Globus pallidus (tissue), 1 donor: ENCODE measurements around the gene STYK1.
"Not testable (repeated sequence)": the region's sequence is repeated elsewhere in the genome, so short reads cannot be mapped to it uniquely, and the experiment has no call there.

Source experiments
- DNase-seq: peaks from one replicate; pipeline ENCODE4 v3.0.0-alpha.2; 2015; ENCODE audit warnings: low spot score

STYK1 gene

DNA sequence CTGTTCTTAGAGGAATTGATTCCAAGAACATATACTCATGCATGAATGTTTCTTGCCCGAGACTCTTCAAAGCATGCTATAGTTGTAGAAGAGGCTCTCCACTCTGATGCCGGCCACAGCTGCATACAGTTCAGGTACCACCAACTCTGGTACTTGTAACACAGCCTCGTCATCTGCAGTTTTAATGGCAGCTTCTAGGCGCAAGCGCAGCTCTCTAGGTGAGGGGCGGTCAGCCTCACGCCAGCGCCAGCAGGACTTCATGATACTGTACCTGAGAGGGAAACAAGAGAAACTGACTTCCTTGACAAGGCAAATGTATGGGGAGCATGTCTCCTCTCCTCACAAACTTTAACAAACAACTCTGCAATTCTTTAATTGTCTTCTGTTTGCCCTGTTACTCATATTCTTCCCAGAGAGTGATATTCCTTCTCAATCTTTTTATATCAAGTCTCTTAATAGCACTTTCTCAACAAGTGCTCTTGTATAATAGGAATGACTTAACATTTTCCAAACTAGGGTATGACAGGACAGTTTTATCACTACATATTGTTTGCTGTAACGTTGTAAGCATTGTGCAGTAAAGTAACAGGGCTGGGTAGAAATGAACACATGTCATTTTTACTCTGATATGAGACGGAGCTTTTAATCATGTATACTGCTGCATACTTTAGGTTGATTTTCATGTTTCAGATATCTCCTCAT is 53.6 kb downstream of the STYK1 start:
- DNase-seq: no peak

DNA sequence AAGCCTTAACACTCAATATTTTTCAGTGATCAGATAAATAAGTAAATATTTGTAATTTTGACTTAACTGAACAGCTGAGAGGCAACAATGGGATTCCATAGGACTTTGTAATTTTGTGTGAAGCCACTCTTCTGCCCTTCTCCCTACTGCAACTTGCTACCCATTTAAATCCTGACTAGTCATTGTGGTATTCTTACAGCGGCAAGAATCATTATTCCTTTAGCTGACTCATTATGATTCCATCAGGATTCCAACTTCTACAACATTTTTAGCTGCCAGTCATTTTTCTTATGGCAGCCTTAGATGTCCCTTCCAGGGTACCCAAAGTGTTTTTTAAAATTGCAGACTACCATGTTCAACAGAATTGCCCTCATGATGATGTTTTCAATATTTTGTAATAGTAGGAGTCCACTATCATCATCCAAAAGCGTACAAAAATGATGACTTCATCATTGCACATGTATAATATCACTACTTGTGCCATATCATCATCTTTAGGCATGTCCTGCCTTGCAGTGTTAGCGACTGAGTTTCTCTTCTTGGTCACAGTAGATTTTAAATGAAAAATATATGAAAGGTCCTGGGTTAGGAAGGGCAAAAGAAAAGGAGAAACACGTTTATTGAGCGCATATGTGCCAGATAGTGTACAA is 55.4 kb downstream of the STYK1 start:
- DNase-seq: no peak

DNA sequence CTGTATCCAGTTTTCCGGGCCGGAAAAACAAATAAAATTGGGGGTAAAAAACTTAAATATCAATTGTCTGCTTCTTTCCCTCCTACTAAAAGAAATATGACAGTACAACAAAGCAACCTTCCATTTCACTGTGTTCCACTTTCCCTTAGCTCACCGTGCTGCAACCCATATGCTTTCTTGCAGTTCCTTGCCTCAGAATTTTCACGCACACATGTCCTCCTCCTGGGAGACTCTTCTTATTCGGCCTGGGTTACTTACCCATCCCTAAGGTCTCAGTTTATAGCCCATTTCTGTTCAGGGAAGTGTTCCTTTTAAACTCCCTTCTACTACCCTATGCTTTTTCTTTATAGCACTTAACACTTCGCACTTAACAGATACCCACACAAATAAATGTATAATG is 56.0 kb downstream of the STYK1 start:
- DNase-seq: no peak

DNA sequence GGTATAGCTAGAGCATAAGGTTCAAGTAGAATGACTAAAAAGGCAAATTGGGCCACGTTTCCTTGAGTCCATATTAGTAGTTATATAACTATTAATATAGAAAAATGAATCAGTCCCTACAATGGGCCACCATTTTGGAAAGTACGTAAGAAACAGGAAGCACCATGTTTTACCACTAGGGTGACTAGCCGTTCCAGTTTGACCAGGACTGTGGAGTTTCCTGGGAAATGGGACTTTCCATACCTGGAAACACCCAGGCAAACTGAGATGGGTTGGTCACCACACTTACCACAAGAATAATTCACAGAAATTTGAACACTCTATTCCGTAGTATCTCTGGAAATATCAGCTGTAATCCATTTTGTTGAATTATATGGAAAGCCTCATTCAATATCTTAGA is 58.3 kb downstream of the STYK1 start:
- no peak for DNase-seq

DNA sequence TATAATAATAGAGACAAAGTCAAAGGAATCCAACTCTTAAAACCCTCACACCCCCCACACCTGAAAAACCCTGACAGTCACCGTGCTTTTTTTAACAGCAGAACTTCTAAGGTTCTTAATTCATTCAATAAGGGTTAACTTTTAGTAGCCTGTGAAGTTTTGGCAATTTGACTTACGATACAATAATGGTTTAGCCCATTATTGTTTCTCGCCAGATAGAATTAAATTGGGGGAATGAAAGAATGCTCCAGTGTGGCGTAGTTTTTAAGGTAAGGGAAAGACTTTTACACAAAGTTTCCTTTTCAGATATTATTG is 59.8 kb downstream of the STYK1 start:
- DNase-seq: no peak

DNA sequence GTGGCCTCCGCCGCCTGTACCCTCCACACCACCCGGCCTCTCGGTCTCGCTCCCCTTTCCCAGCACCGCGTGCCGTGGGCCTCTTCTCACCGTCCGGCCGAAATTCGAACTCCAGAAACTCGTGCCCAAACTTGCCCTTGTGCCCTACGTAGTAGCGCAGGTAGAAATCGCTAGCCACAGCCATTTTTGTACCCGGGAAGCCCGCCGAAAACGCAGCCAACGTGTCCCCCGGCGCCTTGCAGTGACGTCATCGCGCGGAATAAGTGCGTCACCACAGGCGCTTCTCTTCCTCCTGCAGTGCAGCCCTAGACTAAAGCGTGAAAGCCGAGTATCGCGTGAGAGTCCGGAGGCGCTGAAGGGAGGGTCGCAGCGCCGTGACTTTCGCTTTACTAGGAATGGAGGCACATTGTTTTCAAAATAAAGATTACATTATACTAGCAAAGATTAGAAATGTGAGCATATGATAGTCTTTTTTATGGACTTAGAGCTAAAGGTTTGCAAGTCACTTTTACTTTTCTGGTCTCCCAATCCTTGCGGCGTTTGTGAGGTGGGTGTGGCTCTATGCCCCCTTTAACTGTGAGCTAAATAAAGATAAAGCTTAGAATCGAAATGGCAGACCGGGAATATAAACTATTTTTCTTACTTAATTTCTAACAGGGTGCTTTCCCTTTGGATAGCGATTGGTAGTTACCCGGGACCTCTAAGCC is 60.4 kb downstream of the STYK1 start, which contains the start of gene MAGOHB:
MAGOHB (minus strand) TSS at position 261 of the 707 bp plus-strand sequence; CDS start at position 184, 77 bp downstream.
- peak; percentile 87 for DNase-seq

DNA sequence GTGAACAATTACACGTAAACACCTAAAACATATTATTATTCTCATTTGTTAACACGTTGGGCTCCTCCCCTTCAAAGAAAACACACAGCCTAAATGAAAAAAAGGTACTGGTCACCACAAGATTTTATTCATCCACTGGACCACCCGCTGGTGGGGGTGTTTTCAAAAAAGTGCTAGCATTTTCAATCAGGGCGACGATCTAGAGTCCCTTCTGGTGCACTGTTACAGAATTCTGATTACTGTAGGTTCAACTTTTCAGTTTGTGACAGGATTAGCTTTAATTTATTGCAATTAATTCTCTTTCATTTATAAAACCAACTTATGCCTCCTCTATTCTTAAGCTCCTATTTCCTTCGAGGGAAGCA is 60.9 kb downstream of the STYK1 start:
- DNase-seq: no peak

DNA sequence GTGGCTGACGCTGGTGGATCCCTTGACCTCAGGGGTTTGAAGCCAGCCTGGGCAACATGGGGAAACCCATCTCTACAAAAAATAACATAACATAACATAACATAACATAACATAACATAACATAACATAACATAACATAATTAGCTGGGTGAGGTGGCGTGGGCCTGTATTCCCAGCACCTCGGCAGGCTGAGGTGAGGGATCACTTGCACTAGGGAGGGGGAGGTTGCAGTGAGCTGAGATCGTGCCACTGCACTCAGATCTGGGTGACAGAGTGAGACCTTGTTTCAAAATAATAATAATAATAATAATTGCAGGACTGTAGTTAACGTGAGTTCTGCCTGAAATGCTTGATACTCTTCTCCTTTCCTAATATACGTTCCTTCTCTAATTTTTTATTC is 61.7 kb downstream of the STYK1 start:
- DNase-seq: no peak

DNA sequence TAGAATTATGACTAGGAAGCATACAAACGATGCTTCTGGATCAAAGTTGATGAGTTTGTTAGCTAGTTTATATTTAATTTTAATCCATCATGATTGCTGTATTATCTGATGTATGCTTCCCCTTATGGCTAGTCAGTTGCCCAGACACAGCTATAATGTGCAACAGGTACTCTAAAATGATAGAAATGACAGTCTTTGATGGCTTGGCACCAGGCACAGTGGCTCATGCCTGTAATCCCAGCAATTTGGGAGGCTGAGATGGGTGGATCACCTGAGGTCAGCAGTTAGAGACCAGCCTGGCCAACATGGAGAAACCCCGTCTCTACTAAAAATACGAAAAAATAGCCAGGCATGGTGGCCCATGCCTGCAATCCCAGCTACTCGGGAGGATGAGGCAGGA is 62.6 kb downstream of the STYK1 start:
- DNase-seq: not testable (repeated sequence)

DNA sequence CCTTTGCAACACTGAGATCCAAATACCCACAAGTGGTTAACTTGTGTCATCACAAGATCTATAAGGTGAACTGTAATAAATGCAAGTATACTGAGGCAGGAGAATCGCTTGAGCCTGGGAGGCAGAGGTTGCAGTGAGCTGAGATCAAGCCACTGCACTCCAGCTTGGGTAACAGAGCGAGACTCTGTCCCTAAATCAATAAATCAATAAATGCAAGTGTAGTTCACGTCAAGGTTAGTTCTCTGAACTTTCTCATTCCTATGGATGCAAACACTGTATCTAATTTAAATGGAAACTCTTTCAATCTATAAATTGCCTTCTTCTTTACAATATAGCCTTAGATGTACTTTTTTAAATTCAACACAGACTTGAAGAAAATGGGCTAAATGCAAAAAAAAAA is 63.7 kb downstream of the STYK1 start:
- no peak for DNase-seq

DNA sequence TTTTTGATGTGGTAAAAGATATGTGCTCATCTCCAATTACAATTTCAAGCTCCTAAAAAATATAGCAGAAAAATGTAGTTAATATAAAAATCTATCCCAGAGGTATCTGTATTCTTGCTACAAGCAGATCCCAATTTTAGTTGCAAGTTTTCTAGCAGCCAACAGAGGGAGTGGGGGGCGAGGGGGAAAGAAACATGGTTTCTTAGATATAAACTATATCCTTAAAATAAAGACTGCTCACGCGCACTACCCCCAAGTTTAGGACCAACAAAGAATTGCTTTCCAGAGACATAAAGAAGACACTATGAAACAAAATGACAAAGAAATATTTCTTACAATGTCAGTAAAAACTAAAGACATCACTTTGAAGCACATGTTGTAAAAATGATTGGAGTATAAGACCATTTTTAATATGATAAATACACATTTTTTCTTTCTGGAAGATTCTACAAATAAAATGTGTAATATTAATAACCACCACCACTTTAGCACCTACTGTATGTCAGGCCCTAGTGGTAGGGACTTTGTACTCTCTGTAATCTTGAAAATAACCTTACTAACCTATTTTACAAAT is 65.9 kb downstream of the STYK1 start:
- no peak for DNase-seq

DNA sequence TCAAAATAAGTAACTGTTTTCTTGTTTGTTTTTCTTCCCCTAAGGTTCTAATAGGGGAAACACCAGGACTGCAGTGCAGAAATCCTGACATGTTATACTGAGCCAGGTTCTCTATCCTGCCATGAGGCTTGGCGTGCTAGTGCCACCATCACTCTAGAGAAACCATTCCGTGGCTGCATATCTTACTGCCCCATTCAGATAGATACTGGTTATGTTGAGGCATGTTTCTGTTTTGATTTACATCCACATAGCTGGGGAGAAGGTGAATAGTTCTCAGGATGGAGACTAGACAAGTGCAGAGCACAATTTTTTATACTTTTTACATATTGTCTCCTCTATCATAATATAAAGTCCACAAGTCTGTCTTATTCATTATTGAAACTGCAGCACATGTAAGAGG is 72.0 kb downstream of the STYK1 start:
- no peak for DNase-seq

DNA sequence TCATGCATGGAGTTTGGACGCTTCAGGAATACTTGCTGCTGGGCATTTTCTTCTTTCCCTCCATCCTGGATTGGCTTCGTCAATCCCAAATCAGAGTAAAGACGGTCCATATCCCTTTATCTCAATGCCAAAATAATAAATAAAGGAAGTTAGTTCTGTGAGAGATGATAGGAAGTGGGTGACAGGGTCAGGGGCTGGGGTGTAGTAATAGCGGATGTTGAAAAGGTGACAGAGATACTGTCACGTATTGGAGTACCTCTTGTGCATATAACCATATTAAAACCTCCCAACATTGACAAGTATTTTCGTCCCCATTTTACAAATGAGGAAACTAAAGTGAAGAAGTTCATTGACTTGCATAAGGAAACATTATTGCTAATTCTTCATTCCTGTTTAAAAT is 72.9 kb downstream of the STYK1 start:
- no peak for DNase-seq

DNA sequence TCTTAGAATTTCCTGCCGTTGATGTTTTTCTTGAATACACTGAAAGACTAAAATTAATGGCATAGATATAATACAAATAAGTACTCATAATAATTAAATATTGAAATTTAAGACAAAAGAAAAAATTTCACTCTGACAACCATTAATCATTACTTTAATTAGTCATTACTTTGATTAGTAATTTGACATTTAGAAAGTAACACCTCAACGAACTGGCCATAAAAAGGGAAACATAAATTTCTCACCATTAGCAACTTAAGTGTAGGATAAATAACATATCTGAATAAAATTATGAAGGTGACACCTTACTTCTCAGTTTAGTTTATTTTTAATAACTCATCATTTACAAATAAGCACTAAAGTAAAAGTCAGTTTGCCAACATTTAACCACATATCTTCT is 78.0 kb downstream of the STYK1 start:
- DNase-seq: no peak

DNA sequence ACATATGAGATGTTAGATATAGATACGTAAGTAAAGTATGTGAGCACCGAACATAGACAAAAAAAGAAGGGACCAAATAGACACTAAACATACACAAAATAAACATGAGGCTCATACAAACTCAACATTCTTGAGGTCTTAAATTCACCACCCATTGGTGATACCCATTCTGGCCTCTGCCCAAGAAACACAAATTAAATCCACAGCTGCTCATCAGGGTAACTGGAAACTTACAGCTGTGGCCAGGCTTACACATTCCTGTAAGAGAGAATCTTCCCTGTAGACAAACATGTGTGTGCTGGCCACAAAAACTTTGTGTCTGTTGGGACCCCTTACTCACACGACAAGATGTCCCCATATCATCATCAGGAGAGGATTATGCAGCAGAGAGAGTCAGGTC is 82.9 kb downstream of the STYK1 start:
- no peak for DNase-seq

DNA sequence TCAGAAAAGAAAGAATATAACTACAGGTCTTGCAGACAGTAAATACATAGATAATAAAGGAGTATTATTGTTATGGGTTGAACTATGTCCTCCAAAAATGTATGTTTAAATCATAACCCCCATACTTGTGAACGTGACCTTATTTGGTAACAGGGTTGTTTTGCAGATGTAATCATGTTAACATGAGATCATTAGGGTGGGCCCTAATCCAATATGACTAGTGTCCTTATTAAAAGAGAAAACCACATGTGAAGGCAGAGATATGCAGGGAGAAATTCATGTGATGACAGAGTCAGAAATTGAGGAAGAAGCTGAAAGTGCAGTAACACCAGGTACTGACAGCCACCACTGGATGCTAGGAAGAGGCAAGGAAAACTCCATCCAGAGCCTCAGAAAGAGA is 89.4 kb downstream of the STYK1 start:
- DNase-seq: no peak

DNA sequence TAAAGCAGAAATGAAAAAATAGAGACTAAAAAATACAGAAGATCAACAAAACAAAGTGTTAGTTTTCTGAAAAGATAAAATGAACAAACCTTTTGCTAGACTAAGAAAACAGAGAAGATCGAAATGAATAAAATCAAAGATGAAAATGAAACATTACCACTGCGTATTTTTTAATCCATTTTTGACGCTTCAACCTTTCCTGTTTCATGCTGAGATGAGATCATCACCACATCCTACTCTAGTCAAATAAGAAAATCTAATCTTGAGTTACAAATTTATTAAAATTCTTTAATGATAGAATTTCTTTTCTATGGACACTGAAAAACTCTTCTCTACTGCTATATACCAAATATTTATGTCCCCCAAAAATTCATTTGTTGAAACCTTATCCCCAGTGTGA is 91.1 kb downstream of the STYK1 start:
- DNase-seq: no peak

DNA sequence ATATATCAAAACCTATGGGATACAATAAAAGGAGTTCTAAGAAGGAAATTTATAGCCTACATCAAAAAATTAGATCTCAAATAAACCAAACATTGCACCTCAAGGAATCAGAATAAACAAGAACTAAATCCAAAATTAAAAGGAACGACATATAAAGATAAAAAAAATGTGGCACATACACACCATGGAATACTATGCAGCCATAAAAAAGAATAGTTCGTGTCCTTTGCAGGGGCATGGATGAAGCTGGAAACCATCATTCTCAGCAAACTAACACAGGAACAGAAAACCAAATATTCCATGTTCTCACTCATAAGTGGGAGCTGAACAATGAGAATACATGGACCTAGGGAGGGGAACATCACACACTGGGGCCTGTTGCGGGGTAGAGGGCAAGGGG is 91.7 kb downstream of the STYK1 start:
- not testable (repeated sequence) for DNase-seq

DNA sequence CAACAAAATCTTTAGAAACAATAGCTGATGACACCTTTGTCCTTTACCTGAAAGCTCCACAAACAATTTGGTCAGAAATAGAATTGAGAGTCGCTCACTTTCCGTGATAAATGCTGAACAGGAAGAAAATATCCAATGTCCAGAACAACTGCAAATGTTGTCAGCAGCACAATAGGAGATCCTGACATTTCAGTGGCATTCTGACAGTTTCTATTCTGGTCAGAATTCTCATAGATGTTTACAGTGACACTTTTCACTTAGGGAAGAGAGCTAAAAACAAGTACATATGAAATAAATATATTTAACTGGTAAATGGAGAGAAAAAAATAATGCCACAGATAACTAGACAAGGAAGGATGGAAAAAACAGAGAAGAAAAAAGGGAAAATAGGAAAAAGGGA is 99.5 kb downstream of the STYK1 start:
- no peak for DNase-seq

DNA sequence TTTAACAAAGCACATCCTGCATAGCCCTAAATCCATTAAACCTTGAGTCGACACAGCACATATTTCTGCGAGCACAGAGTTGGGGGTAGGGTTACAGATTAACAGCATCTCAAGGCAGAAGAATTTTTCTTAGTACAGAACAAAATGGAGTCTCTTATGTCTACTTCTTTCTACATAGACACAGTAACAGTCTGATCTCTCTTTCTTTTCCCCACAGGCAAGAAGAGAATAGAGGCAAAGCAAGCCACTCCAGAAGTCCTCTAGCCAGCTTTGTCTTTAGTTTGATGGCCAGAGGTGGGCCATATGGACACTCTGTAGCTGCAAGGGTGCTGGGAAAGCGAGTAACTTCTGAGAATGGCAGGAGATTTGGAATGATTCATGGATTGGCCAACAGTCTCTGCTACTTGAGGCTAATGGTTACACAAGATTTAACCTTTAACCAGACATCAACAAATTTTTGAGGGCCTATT is 101.8 kb downstream of the STYK1 start:
- DNase-seq: not testable (repeated sequence)

DNA sequence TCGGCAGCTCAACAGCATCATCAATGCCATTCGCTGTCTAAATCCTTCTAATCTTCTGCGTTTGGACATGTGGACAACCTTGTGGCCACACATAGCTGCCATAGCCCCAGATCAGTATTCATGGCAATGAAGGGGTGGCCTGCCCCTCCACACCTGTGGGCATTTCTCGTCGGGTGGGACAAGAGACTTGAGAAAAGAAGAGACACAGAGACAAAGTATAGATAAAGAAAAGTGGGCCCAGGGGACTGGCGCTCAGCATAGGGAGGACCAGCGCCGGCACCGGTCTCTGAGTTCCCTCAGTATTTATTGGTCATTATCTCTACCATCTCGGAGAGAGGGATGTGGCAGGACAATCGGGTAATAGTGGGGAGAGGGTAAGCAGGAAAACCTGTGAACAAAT is 102.7 kb downstream of the STYK1 start:
- DNase-seq: no peak
